HG02981 (cell line): ENCODE data around the gene DCDC1.
A peak's percentile ranks its signal among the peaks of the same experiment; 100 is the strongest.

ENCODE experiments used
- ATAC-seq: cut with Tn5 transposase; IDR thresholded peaks from one replicate; pipeline ENCODE4 v1.9.1; 2021; ENCODE audit warnings: mild to moderate bottlenecking, moderate library complexity; ENCODE audit not compliant: unreplicated experiment

DCDC1 gene

GRCh38 chr11:30917859-30918478 lies 451.6 kb downstream of the DCDC1 start:
- peak; percentile 64 for ATAC-seq

GRCh38 chr11:30917266-30917665 lies 452.3 kb downstream of the DCDC1 start:
- no peak for ATAC-seq

- no peak for ATAC-seq
Measured at GRCh38 chr11:30916764-30917163, 452.8 kb downstream of the DCDC1 start.

- ATAC-seq, result peak; percentile 60
Measured at GRCh38 chr11:30914143-30914762, 455.3 kb downstream of the DCDC1 start.

- ATAC-seq, result no peak
Measured at GRCh38 chr11:30911247-30911646, 458.3 kb downstream of the DCDC1 start.

GRCh38 chr11:30908857-30909256 lies 460.7 kb downstream of the DCDC1 start:
- no peak for ATAC-seq

GRCh38 chr11:30908272-30908671 lies 461.3 kb downstream of the DCDC1 start:
- ATAC-seq, result no peak

- no peak for ATAC-seq
Measured at GRCh38 chr11:30902929-30903328, 466.6 kb downstream of the DCDC1 start.

GRCh38 chr11:30895046-30895445 lies 474.5 kb downstream of the DCDC1 start:
- no peak for ATAC-seq

GRCh38 chr11:30893318-30893717 lies 476.2 kb downstream of the DCDC1 start:
- ATAC-seq, result no peak

- ATAC-seq, result no peak
Measured at GRCh38 chr11:30889143-30889794, 480.3 kb downstream of the DCDC1 start.

GRCh38 chr11:30879322-30880005 lies 490.1 kb downstream of the DCDC1 start:
- no peak for ATAC-seq

- no peak for ATAC-seq
Measured at GRCh38 chr11:30878400-30878799, 491.1 kb downstream of the DCDC1 start.

- ATAC-seq, result no peak
Measured at GRCh38 chr11:30876663-30877396, 492.7 kb downstream of the DCDC1 start.

GRCh38 chr11:30876228-30876627 lies 493.3 kb downstream of the DCDC1 start:
- no peak for ATAC-seq

GRCh38 chr11:30875806-30876205 lies 493.7 kb downstream of the DCDC1 start:
- no peak for ATAC-seq

- ATAC-seq, result no peak
Measured at GRCh38 chr11:30873924-30874610, 495.5 kb downstream of the DCDC1 start.

- ATAC-seq, result no peak
Measured at GRCh38 chr11:30868626-30869081, 500.9 kb downstream of the DCDC1 start.

GRCh38 chr11:30863209-30863608 lies 506.3 kb downstream of the DCDC1 start:
- ATAC-seq, result no peak

- ATAC-seq, result no peak
Measured at GRCh38 chr11:30861531-30861930, 508.0 kb downstream of the DCDC1 start.
